HCT116 (cell line): ENCODE results near the gene TEDDM1. TPM values are rescaled to one million over a fixed set of nuclear protein-coding genes. Genes with fewer than 3 reads are reported as not detected.

ENCODE experiments used
- ATAC-seq: fragments of 200-7000 bp; cut with Tn5 transposase; 2 replicates; pipeline ENCODE4 v1.9.1; 2020; ENCODE audit warnings: mild to moderate bottlenecking, moderate library complexity
- BruUV-seq: library from RNA; stranded (reverse); fragments of 400-500 nt; replicated peaks from 2 replicates; lab custom pipeline; 2021; lab: Mats Ljungman, UMichigan
- CTCF ChIA-PET: fragments of 300-600 bp; sonication (Branson Sonifier 250); formaldehyde crosslinking; loops from one replicate; lab custom pipeline; 2021; ENCODE audit warnings: antibody characterized with exemption; lab: Charles Lee
- POLR2A ChIA-PET: fragments of 300-600, 350-600 bp; sonication (Branson Sonifier 250); formaldehyde crosslinking; loops from one replicate; lab custom pipeline; 2021; ENCODE audit warnings: antibody characterized with exemption; lab: Charles Lee
- RAD21 ChIA-PET, 2 experiments: fragments of 300-600 bp; sonication (Branson Sonifier 250); formaldehyde crosslinking; loops; one replicate each; lab custom pipeline; 2023; ENCODE audit warnings: low total read pairs in 2 of 2; ENCODE audit not compliant: uncharacterized antibody in 2 of 2, unreplicated experiment in 2 of 2, low non-redundant PET in 1 of 2; lab: Charles Lee
- DNase-seq: peaks from one replicate; pipeline ENCODE4 v3.0.0-alpha.2; 2010; ENCODE audit warnings: low read depth, low spot score
- H2AFZ ChIP-seq: fragments of 200-600 bp; shearing (Covaris generic), sonication (generic); 2 replicates; pipeline ENCODE4 v1.6.1; 2017; ENCODE audit warnings: low read depth, mixed run types, mixed read lengths, antibody characterized with exemption, low read length; ENCODE audit not compliant: poor library complexity, severe bottlenecking
- H3K27ac ChIP-seq: 2 replicates; pipeline ENCODE4 v1.5.1; 2012; ENCODE audit warnings: low read depth, low read length
- H3K27me3 ChIP-seq: fragments of 200-600 bp; sonication (generic); 2 replicates; pipeline ENCODE4 v1.6.1; 2016; ENCODE audit warnings: mixed run types, low read length, mixed read lengths; ENCODE audit not compliant: insufficient read depth
- H3K36me3 ChIP-seq, 2 experiments: fragments of 200-500 bp in 1 of 2; fragments of 200-600 bp in 1 of 2; sonication (Bioruptor generic) in 1 of 2; sonication (generic) in 1 of 2; 2 replicates each; pipeline versions ENCODE4 v1.5.1 to v1.6.1; 2014 to 2016; ENCODE audit warnings: low read length in 2 of 2, inconsistent platforms in 1 of 2, mixed read lengths in 1 of 2, mixed run types in 1 of 2; ENCODE audit not compliant: insufficient read depth in 2 of 2, control insufficient read depth in 1 of 2
- H3K4me1 ChIP-seq, 2 experiments: fragments of 200-600 bp in 1 of 2; sonication (generic) in 1 of 2; 2 replicates each; pipeline versions ENCODE4 v1.5.1 to v1.6.1; 2012 to 2017; ENCODE audit warnings: low read length in 2 of 2, inconsistent platforms in 1 of 2, mild to moderate bottlenecking in 1 of 2, mixed read lengths in 1 of 2, mixed run types in 1 of 2, moderate library complexity in 1 of 2; ENCODE audit not compliant: insufficient read depth in 2 of 2, control insufficient read depth in 1 of 2
- H3K4me2 ChIP-seq: fragments of 200-600 bp; sonication (generic); 2 replicates; pipeline ENCODE4 v1.6.1; 2017; ENCODE audit warnings: mixed run types, low read length, mixed read lengths
- H3K4me3 ChIP-seq, 2 experiments: fragments of 200-600 bp in 1 of 2; sonication (generic) in 1 of 2; replicated peaks in 1 of 2; 2 replicates each; pipeline ENCODE4 v1.5.1; 2011 to 2016; ENCODE audit warnings: low read length in 2 of 2, control low read depth in 1 of 2, low read depth in 1 of 2, mild to moderate bottlenecking in 1 of 2, mixed read lengths in 1 of 2, mixed run types in 1 of 2
- H3K79me2 ChIP-seq: fragments of 200-600 bp; sonication (generic); 2 replicates; pipeline ENCODE4 v1.6.1; 2017; ENCODE audit warnings: mild to moderate bottlenecking, mixed run types, low read length, moderate library complexity, mixed read lengths; ENCODE audit not compliant: insufficient read depth
- H3K9ac ChIP-seq: fragments of 200-600 bp; sonication (generic); 2 replicates; pipeline ENCODE4 v1.6.1; 2016; ENCODE audit warnings: low read length, mixed read lengths
- H3K9me2 ChIP-seq: fragments of 200-600 bp; sonication (generic), shearing (Covaris generic); 2 replicates; pipeline ENCODE4 v1.6.1; 2017; ENCODE audit warnings: mixed run types, mild to moderate bottlenecking, moderate library complexity; ENCODE audit not compliant: insufficient read depth
- H3K9me3 ChIP-seq, 2 experiments: fragments of 200-500 bp in 1 of 2; fragments of 200-600 bp in 1 of 2; sonication (Bioruptor generic) in 1 of 2; sonication (generic) in 1 of 2; 2 replicates each; pipeline ENCODE4 v1.6.1; 2014 to 2017; ENCODE audit warnings: low read length in 2 of 2, mixed read lengths in 2 of 2, inconsistent platforms in 1 of 2, low read depth in 1 of 2, mild to moderate bottlenecking in 1 of 2, mixed run types in 1 of 2, moderate library complexity in 1 of 2; ENCODE audit not compliant: control insufficient read depth in 1 of 2, insufficient read depth in 1 of 2
- H4K20me1 ChIP-seq: fragments of 200-600 bp; sonication (generic), shearing (Covaris generic); 2 replicates; pipeline ENCODE4 v1.6.1; 2017; ENCODE audit warnings: mixed run types, mild to moderate bottlenecking, moderate library complexity; ENCODE audit not compliant: insufficient read depth
- ATF3 ChIP-seq: IDR thresholded peaks from 2 replicates; pipeline ENCODE4 v1.6.1; 2012
- CBX3 ChIP-seq: IDR thresholded peaks from 2 replicates; pipeline ENCODE4 v1.6.1; 2012; ENCODE audit warnings: low read depth
- CEBPB ChIP-seq: IDR thresholded peaks from 2 replicates; pipeline ENCODE4 v1.6.1; 2012; ENCODE audit warnings: low read depth
- EGR1 ChIP-seq: IDR thresholded peaks from 2 replicates; pipeline ENCODE4 v1.6.1; 2012; ENCODE audit warnings: low read depth
- ELF1 ChIP-seq: IDR thresholded peaks from 2 replicates; pipeline ENCODE4 v1.6.1; 2012; ENCODE audit warnings: low read depth, borderline replicate concordance
- EZH2phosphoT487 ChIP-seq: fragments of 200-600 bp; IDR thresholded peaks from 2 replicates; pipeline ENCODE4 v1.6.1; 2018; ENCODE audit warnings: antibody characterized with exemption, borderline replicate concordance
- JUND ChIP-seq: IDR thresholded peaks from 2 replicates; pipeline ENCODE4 v1.6.1; 2012
- POLR2AphosphoS5 ChIP-seq: IDR thresholded peaks from 2 replicates; pipeline ENCODE4 v1.6.1; 2011; ENCODE audit warnings: mild to moderate bottlenecking, low read depth, low read length, moderate library complexity
- REST ChIP-seq: IDR thresholded peaks from 2 replicates; pipeline ENCODE4 v1.6.1; 2012; ENCODE audit warnings: low read depth
- SP1 ChIP-seq: IDR thresholded peaks from 2 replicates; pipeline ENCODE4 v1.6.1; 2012; ENCODE audit warnings: low read depth
- SRF ChIP-seq: IDR thresholded peaks from 2 replicates; pipeline ENCODE4 v1.6.1; 2012; ENCODE audit warnings: low read depth
- TCF7L2 ChIP-seq: IDR thresholded peaks from 2 replicates; pipeline ENCODE4 v1.7.0; 2011; ENCODE audit warnings: borderline replicate concordance, inconsistent platforms; ENCODE audit not compliant: insufficient read depth, insufficient read length; ENCODE audit errors: extremely low read depth
- YY1 ChIP-seq: IDR thresholded peaks from 2 replicates; pipeline ENCODE4 v1.6.1; 2011; ENCODE audit warnings: low read length, low read depth, moderate library complexity, mild to moderate bottlenecking; ENCODE audit not compliant: insufficient replicate concordance; ENCODE audit errors: extremely low read depth
- ZBTB33 ChIP-seq: IDR thresholded peaks from 2 replicates; pipeline ENCODE4 v1.6.1; 2011; ENCODE audit warnings: mild to moderate bottlenecking, low read length, moderate library complexity; ENCODE audit not compliant: insufficient replicate concordance; ENCODE audit errors: extremely low read depth
- ZNF274 ChIP-seq: fragments of 200-500 bp; sonication (Bioruptor generic); IDR thresholded peaks from 2 replicates; pipeline ENCODE4 v1.6.1; 2014; ENCODE audit warnings: mild to moderate bottlenecking, low read depth, low read length, inconsistent platforms
- intact Hi-C: fragments of 100-400 bp; cut with micrococcal nuclease; formaldehyde crosslinking; loops from 2 replicates; pipeline ENCODE4 v1.10.0; 2022
- total RNA-seq: library from RNA; stranded (reverse); gene quantifications from one replicate; pipeline ENCODE4 v1.2.1, GENCODE V29; 2021; ENCODE audit not compliant: unreplicated experiment

The TEDDM1 gene
- total RNA-seq, 1 experiment from 2014 or later: not detected

GRCh38 chr1:182387566-182387965 lies 12.9 kb downstream of the TEDDM1 start:
- no peak for DNase-seq
- Histone ChIP-seq H3K27me3 (no peaks in the 10 kb centered on the region), H3K9ac (no peak overlapping the region), H3K9me2 (no peaks in the 10 kb centered on the region), H3K79me2 (peaks cover 45% of the 10 kb centered on the region), H3K36me3 (peaks cover 48 to 54% of the 10 kb centered on the region in 2 experiments), H3K4me3 (no peak overlapping the region), H3K27ac (no peak overlapping the region), H3K4me2 (no peak overlapping the region), H4K20me1 (peaks cover 5% of the 10 kb centered on the region; the same call in 1 of the 2 replicates), H3K9me3 (no peaks in the 10 kb centered on the region), H2AFZ (no peak overlapping the region), H3K4me1 (peaks cover 12% of the 10 kb centered on the region in 2 experiments)
- TF ChIP-seq CBX3: no peak
- TF ChIP-seq ZNF274: no peak
- TF ChIP-seq POLR2AphosphoS5: no peak
- TF ChIP-seq SRF: no peak
- no peak for TF ChIP-seq YY1
- TF ChIP-seq ATF3: no peak
- TF ChIP-seq EGR1: no peak
- no peak for TF ChIP-seq SP1
- TF ChIP-seq JUND: no peak
- ChIA-PET POLR2A (interaction anchor here (1.5 kb wide), 1 partner anchor 8 kb away, joined by 5 read pairs; no protein-coding TSS in a partner anchor), RAD21 (no interaction called here), CTCF (no interaction called here)
- BruUV-seq: no TSS peak
- ATAC-seq: no peak
- intact Hi-C loops: no loop called here

GRCh38 chr1:182386980-182387379 lies 13.5 kb downstream of the TEDDM1 start:
- no peaks in the 10 kb centered on the region for H3K27me3 ChIP-seq
- CTCF ChIA-PET: no interaction called here
- H3K4me1 ChIP-seq: peaks cover 8 to 10% of the 10 kb centered on the region in 2 experiments; a peak in 3 of 4 replicates
- H4K20me1 ChIP-seq: peaks cover 5% of the 10 kb centered on the region; the same call in 1 of the 2 replicates
- POLR2A ChIA-PET: no interaction called here
- no peaks in the 10 kb centered on the region for H3K9me2 ChIP-seq
- no peak overlapping the region for H3K4me3 ChIP-seq
- no peak for ATAC-seq
- no peaks in the 10 kb centered on the region for H3K9me3 ChIP-seq
- no peak overlapping the region for H2AFZ ChIP-seq
- peaks cover 45% of the 10 kb centered on the region for H3K79me2 ChIP-seq
- DNase-seq: no peak
- no peak overlapping the region for H3K27ac ChIP-seq
- BruUV-seq: no TSS peak
- RAD21 ChIA-PET: no interaction called here
- H3K36me3 ChIP-seq: peaks cover 48 to 54% of the 10 kb centered on the region in 2 experiments
- intact Hi-C loops: no loop called here
- no peak overlapping the region for H3K9ac ChIP-seq
- no peak overlapping the region for H3K4me2 ChIP-seq
- TF ChIP-seq TCF7L2 (no peak), CEBPB (no peak), POLR2AphosphoS5 (no peak), EGR1 (no peak), EZH2phosphoT487 (no peak), SP1 (no peak), REST (no peak), ATF3 (no peak), ZBTB33 (no peak), ELF1 (no peak)
